ENCODE results near the gene PIEZO2.
"Not testable (repeated sequence)": the region's sequence is repeated elsewhere in the genome, so short reads cannot be mapped to it uniquely, and the experiment has no call there.

The PIEZO2 gene

DNA sequence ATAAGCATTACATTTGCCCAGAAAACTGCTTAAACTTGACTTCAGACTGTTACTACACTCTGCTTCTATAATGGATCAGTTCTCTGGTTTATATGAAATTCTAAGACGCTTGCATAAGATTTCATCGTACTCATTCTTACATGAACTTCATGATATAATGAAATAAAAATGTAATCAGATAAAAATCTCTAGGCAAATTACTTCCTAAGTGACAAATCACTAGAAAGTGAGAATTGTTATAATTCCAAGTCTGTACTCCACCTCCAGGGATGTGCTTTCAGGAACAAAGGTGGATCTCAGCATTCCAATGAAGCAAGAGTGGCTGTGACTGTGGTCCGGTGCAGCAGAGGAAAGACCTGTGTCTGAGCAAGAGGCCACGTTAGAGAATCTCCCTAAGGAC lies 226.2 kb downstream of the PIEZO2 start:
- POLR2A ChIA-PET = no interaction called here
- H3K27ac ChIP-seq (ENCODE audit: extremely low read depth, low read depth, low read length) = no peak overlapping the region
- no peaks in the 10 kb centered on the region for H3K9me3 ChIP-seq (ENCODE audit: control insufficient read depth, insufficient read depth, low read depth, low read length)
- CTCF ChIA-PET = interaction anchor here (0.7 to 0.9 kb wide), 2 partner anchors 20 to 341 kb away, joined by 3 to 4 read pairs; no protein-coding TSS in a partner anchor
- no peak overlapping the region for H3K4me3 ChIP-seq (ENCODE audit: low read depth, low read length)
- no peaks in the 10 kb centered on the region for H3K36me3 ChIP-seq (ENCODE audit: control insufficient read depth in 2 of 2, insufficient read depth in 1 of 2, low read length in 2 of 2)
- no peaks in the 10 kb centered on the region for H3K4me1 ChIP-seq (ENCODE audit: control insufficient read depth, insufficient read depth, low read length)
- no peak for TF ChIP-seq ZNF585B (tag by site-specific recombination; IDR thresholded peaks at IDR 0.05)
- no peak for TF ChIP-seq ZNF19 (tag by site-specific recombination; IDR thresholded peaks at IDR 0.05; ENCODE audit: low read depth)
- TF ChIP-seq ZNF624 (tag by site-specific recombination; IDR thresholded peaks at IDR 0.05) = no peak
- TF ChIP-seq ZNF114 (tag by site-specific recombination; IDR thresholded peaks at IDR 0.05) = no peak
- TF ChIP-seq, protein P1, sequence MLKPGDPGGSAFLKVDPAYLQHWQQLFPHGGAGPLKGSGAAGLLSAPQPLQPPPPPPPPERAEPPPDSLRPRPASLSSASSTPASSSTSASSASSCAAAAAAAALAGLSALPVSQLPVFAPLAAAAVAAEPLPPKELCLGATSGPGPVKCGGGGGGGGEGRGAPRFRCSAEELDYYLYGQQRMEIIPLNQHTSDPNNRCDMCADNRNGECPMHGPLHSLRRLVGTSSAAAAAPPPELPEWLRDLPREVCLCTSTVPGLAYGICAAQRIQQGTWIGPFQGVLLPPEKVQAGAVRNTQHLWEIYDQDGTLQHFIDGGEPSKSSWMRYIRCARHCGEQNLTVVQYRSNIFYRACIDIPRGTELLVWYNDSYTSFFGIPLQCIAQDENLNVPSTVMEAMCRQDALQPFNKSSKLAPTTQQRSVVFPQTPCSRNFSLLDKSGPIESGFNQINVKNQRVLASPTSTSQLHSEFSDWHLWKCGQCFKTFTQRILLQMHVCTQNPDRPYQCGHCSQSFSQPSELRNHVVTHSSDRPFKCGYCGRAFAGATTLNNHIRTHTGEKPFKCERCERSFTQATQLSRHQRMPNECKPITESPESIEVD (tag by site-specific recombination; IDR thresholded peaks at IDR 0.05) = no peak
- no peak for TF ChIP-seq GLIS1 (tag by site-specific recombination; IDR thresholded peaks at IDR 0.05)
- TF ChIP-seq ZNF654 (tag by site-specific recombination; IDR thresholded peaks at IDR 0.05; ENCODE audit: low read depth) = no peak
- no peak for TF ChIP-seq ZSCAN30 (tag by site-specific recombination; IDR thresholded peaks at IDR 0.05)
- TF ChIP-seq ZNF350 (tag by site-specific recombination; IDR thresholded peaks at IDR 0.05) = no peak
- no peak for TF ChIP-seq ZNF600 (tag by site-specific recombination; IDR thresholded peaks at IDR 0.05)

- H3K36me3 ChIP-seq (ENCODE audit: control insufficient read depth in 2 of 2, insufficient read depth in 1 of 2, low read length in 2 of 2); H3K9me3 ChIP-seq (ENCODE audit: control insufficient read depth, insufficient read depth, low read depth, low read length); H3K27ac ChIP-seq (ENCODE audit: extremely low read depth, low read depth, low read length); H3K4me3 ChIP-seq (ENCODE audit: low read depth, low read length); H3K4me1 ChIP-seq (ENCODE audit: control insufficient read depth, insufficient read depth, low read length): not testable (repeated sequence)
- ChIA-PET POLR2A (interaction anchor here (0.6 kb wide), 1 partner anchor 771 kb away, joined by 3 read pairs; no protein-coding TSS in a partner anchor), CTCF (interaction anchor here (0.7 to 0.9 kb wide), 2 partner anchors 19 to 341 kb away, joined by 3 to 4 read pairs; no protein-coding TSS in a partner anchor)
Observed at GRCh38 chr18:10922712-10923111, 226.7 kb downstream of the PIEZO2 start.

- H3K4me3 ChIP-seq (ENCODE audit: low read depth, low read length); POLR2A ChIA-PET; H3K4me1 ChIP-seq (ENCODE audit: control insufficient read depth, insufficient read depth, low read length); H3K9me3 ChIP-seq (ENCODE audit: control insufficient read depth, insufficient read depth, low read depth, low read length); CTCF ChIA-PET; H3K36me3 ChIP-seq (ENCODE audit: control insufficient read depth in 2 of 2, insufficient read depth in 1 of 2, low read length in 2 of 2); H3K27ac ChIP-seq (ENCODE audit: extremely low read depth, low read depth, low read length): not testable (repeated sequence)
Observed at GRCh38 chr18:10920309-10920708, 229.1 kb downstream of the PIEZO2 start.

DNA sequence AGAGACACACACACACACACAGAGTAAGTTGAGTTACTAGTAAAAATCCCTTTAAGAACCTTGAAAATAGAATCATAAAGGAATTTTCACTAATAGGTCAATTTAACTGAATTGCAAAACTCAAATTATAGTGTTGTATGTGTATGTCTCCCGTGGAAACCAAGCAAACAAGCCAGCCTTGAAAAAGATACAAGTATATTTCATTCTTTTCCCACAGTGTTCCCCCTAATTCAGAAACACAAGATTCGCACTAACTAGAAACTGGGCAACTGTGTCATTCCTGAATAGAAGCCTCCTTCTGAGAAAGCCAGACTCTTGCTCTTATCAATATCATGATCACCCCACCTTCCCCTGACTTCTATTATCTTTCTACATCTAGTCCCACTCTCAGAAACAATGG lies 229.5 kb downstream of the PIEZO2 start:
- H3K4me1 ChIP-seq (ENCODE audit: control insufficient read depth, insufficient read depth, low read length) = no peaks in the 10 kb centered on the region
- no peaks in the 10 kb centered on the region for H3K9me3 ChIP-seq (ENCODE audit: control insufficient read depth, insufficient read depth, low read depth, low read length)
- no peak overlapping the region for H3K27ac ChIP-seq (ENCODE audit: extremely low read depth, low read depth, low read length)
- no peaks in the 10 kb centered on the region for H3K36me3 ChIP-seq (ENCODE audit: control insufficient read depth in 2 of 2, insufficient read depth in 1 of 2, low read length in 2 of 2)
- CTCF ChIA-PET = no interaction called here
- POLR2A ChIA-PET = no interaction called here
- H3K4me3 ChIP-seq (ENCODE audit: low read depth, low read length) = no peak overlapping the region
- TF ChIP-seq KLF16 (tag by site-specific recombination; IDR thresholded peaks at IDR 0.05) = no peak
- no peak for TF ChIP-seq YY1 (tag by site-specific recombination; IDR thresholded peaks at IDR 0.05)
- TF ChIP-seq ZNF610 (tag by site-specific recombination; IDR thresholded peaks at IDR 0.05; ENCODE audit: borderline replicate concordance) = no peak
- no peak for TF ChIP-seq ZNF140 (tag by site-specific recombination; IDR thresholded peaks at IDR 0.05)
- no peak for TF ChIP-seq ZNF560 (tag by site-specific recombination; IDR thresholded peaks at IDR 0.05; ENCODE audit: borderline replicate concordance)
- TF ChIP-seq, protein P2, sequence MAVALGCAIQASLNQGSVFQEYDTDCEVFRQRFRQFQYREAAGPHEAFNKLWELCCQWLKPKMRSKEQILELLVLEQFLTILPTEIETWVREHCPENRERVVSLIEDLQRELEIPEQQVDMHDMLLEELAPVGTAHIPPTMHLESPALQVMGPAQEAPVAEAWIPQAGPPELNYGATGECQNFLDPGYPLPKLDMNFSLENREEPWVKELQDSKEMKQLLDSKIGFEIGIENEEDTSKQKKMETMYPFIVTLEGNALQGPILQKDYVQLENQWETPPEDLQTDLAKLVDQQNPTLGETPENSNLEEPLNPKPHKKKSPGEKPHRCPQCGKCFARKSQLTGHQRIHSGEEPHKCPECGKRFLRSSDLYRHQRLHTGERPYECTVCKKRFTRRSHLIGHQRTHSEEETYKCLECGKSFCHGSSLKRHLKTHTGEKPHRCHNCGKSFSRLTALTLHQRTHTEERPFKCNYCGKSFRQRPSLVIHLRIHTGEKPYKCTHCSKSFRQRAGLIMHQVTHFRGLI (tag by site-specific recombination; IDR thresholded peaks at IDR 0.05) = no peak
- TF ChIP-seq, protein P3, sequence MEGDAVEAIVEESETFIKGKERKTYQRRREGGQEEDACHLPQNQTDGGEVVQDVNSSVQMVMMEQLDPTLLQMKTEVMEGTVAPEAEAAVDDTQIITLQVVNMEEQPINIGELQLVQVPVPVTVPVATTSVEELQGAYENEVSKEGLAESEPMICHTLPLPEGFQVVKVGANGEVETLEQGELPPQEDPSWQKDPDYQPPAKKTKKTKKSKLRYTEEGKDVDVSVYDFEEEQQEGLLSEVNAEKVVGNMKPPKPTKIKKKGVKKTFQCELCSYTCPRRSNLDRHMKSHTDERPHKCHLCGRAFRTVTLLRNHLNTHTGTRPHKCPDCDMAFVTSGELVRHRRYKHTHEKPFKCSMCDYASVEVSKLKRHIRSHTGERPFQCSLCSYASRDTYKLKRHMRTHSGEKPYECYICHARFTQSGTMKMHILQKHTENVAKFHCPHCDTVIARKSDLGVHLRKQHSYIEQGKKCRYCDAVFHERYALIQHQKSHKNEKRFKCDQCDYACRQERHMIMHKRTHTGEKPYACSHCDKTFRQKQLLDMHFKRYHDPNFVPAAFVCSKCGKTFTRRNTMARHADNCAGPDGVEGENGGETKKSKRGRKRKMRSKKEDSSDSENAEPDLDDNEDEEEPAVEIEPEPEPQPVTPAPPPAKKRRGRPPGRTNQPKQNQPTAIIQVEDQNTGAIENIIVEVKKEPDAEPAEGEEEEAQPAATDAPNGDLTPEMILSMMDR (tag by site-specific recombination; IDR thresholded peaks at IDR 0.05) = no peak
- TF ChIP-seq ZNF335 (tag by site-specific recombination; conservative IDR thresholded peaks at IDR 0.05) = no peak
- no peak for TF ChIP-seq HOXD13 (CRISPR knock-in tag; IDR thresholded peaks at IDR 0.05; ENCODE audit: borderline replicate concordance)
- no peak for TF ChIP-seq ZNF626 (tag by site-specific recombination; IDR thresholded peaks at IDR 0.05)
- no peak for TF ChIP-seq ZNF629 (tag by site-specific recombination; IDR thresholded peaks at IDR 0.05)
- TF ChIP-seq ZNF701 (tag by site-specific recombination; IDR thresholded peaks at IDR 0.05) = no peak
- no peak for TF ChIP-seq ZNF114 (tag by site-specific recombination; IDR thresholded peaks at IDR 0.05)
- no peak for TF ChIP-seq ZBTB26 (tag by site-specific recombination; optimal IDR thresholded peaks at IDR 0.05)
- no peak for TF ChIP-seq ZNF544 (tag by site-specific recombination; IDR thresholded peaks at IDR 0.05)
